ENCODE data around the gene FSD1L.

FSD1L gene

GRCh38 chr9:105447814-105448812 lies at the start of gene FSD1L:
TSS of gene FSD1L (plus strand) at chr9:105448034. CDS start at chr9:105448221, 187 bp downstream.
- DNase-seq (ENCODE audit: low read depth) = peak; percentile 84

GRCh38 chr9:105399117-105399516 lies 48.7 kb upstream of the FSD1L start:
- DNase-seq (ENCODE audit: low read depth) = no peak

- DNase-seq (ENCODE audit: low read depth) = no peak
Measured at GRCh38 chr9:105401651-105402050, 46.2 kb upstream of the FSD1L start.

GRCh38 chr9:105403552-105404248 lies 44.1 kb upstream of the FSD1L start:
- DNase-seq (ENCODE audit: low read depth) = no peak

- peak; percentile 36 for DNase-seq (ENCODE audit: low read depth)
Measured at GRCh38 chr9:105405514-105406131, 42.2 kb upstream of the FSD1L start.

GRCh38 chr9:105406369-105406768 lies 41.5 kb upstream of the FSD1L start:
- DNase-seq (ENCODE audit: low read depth) = no peak

- DNase-seq (ENCODE audit: low read depth) = no peak
Measured at GRCh38 chr9:105413525-105413924, 34.3 kb upstream of the FSD1L start.

- peak; percentile 34 for DNase-seq (ENCODE audit: low read depth)
Measured at GRCh38 chr9:105414947-105415661, 32.7 kb upstream of the FSD1L start.

- no peak for DNase-seq (ENCODE audit: low read depth)
Measured at GRCh38 chr9:105415662-105415980, 32.2 kb upstream of the FSD1L start.

GRCh38 chr9:105416840-105417239 lies 31.0 kb upstream of the FSD1L start:
- DNase-seq (ENCODE audit: low read depth) = no peak

GRCh38 chr9:105418588-105419500 lies 29.0 kb upstream of the FSD1L start:
- DNase-seq (ENCODE audit: low read depth) = no peak

- DNase-seq (ENCODE audit: low read depth) = no peak
Measured at GRCh38 chr9:105419816-105420597, 27.8 kb upstream of the FSD1L start.

GRCh38 chr9:105421154-105421553 lies 26.7 kb upstream of the FSD1L start:
- no peak for DNase-seq (ENCODE audit: low read depth)

GRCh38 chr9:105421864-105422263 lies 26.0 kb upstream of the FSD1L start:
- DNase-seq (ENCODE audit: low read depth) = no peak

- DNase-seq (ENCODE audit: low read depth) = no peak
Measured at GRCh38 chr9:105425816-105426433, 21.9 kb upstream of the FSD1L start.

GRCh38 chr9:105426657-105427056 lies 21.2 kb upstream of the FSD1L start:
- no peak for DNase-seq (ENCODE audit: low read depth)

- DNase-seq (ENCODE audit: low read depth) = no peak
Measured at GRCh38 chr9:105431424-105432246, 16.2 kb upstream of the FSD1L start.

- DNase-seq (ENCODE audit: low read depth) = no peak
Measured at GRCh38 chr9:105432247-105432842, 15.5 kb upstream of the FSD1L start.
